IMR-90 (cell line): ENCODE data around the gene RESF1. TPM values are rescaled to one million over a fixed set of nuclear protein-coding genes. Genes with fewer than 3 reads are reported as not detected.

Experiments
- ATAC-seq: fragments of 200-7000 bp; cut with Tn5 transposase; 2 replicates; pipeline ENCODE4 v1.9.1; 2020; ENCODE audit warnings: low read depth, mild to moderate bottlenecking, moderate library complexity
- Bru-seq: library from RNA; stranded (reverse); fragments of 400-500 nt; gene quantifications from one replicate; lab custom pipeline; 2021; lab: Mats Ljungman, UMichigan
- BruChase-seq, 2 experiments: library from RNA; stranded (reverse); fragments of 400-500 nt; gene quantifications; one replicate each; lab custom pipeline; 2021; lab: Mats Ljungman, UMichigan
- BruUV-seq: library from RNA; stranded (reverse); fragments of 400-500 nt; replicated peaks from 2 replicates; lab custom pipeline; 2021; lab: Mats Ljungman, UMichigan
- CTCF ChIA-PET: fragments of 300-600 bp; formaldehyde crosslinking; extraction: SDS; loops from one replicate; lab custom pipeline; 2021; ENCODE audit warnings: antibody characterized with exemption; lab: Yijun Ruan, JAX
- POLR2A ChIA-PET: fragments of 300-600 bp; sonication (Branson Sonifier 250); formaldehyde crosslinking; loops from one replicate; lab custom pipeline; 2022; ENCODE audit warnings: antibody characterized with exemption; ENCODE audit not compliant: unreplicated experiment; lab: Charles Lee
- DNase-seq: peaks from one replicate; pipeline ENCODE4 v3.0.0; 2013
- H2AFZ ChIP-seq: replicated peaks from 2 replicates; pipeline ENCODE3; 2013; ENCODE audit warnings: low read length, mild to moderate bottlenecking; ENCODE audit not compliant: poor library complexity
- H2AK5ac ChIP-seq: 2 replicates; pipeline ENCODE4 v1.6.1; 2013; ENCODE audit warnings: low read depth, low read length, inconsistent platforms
- H2AK9ac ChIP-seq: replicated peaks from 2 replicates; pipeline ENCODE3; 2013; ENCODE audit warnings: mild to moderate bottlenecking, low read depth, low read length, moderate library complexity; ENCODE audit not compliant: poor library complexity
- H2BK120ac ChIP-seq: 2 replicates; pipeline ENCODE4 v1.6.1; 2013; ENCODE audit warnings: low read depth, low read length, inconsistent platforms
- H2BK15ac ChIP-seq: 3 replicates; pipeline ENCODE4 v1.6.1; 2013; ENCODE audit warnings: low read depth, low read length, inconsistent platforms
- H2BK20ac ChIP-seq: 2 replicates; pipeline ENCODE4 v1.6.1; 2013; ENCODE audit warnings: low read depth, mild to moderate bottlenecking, inconsistent platforms, low read length, moderate library complexity
- H2BK5ac ChIP-seq: 2 replicates; pipeline ENCODE4 v1.6.1; 2013; ENCODE audit warnings: mild to moderate bottlenecking, low read depth, low read length, inconsistent platforms; ENCODE audit not compliant: poor library complexity, severe bottlenecking
- H3K14ac ChIP-seq: replicated peaks from 2 replicates; pipeline ENCODE4 v1.6.1; 2013; ENCODE audit warnings: low read depth, low read length, inconsistent platforms
- H3K18ac ChIP-seq: 2 replicates; pipeline ENCODE4 v1.6.1; 2013; ENCODE audit warnings: low read depth, low read length, control low read depth
- H3K23ac ChIP-seq: 2 replicates; pipeline ENCODE4 v1.6.1; 2013; ENCODE audit warnings: low read depth, low read length, inconsistent platforms
- H3K27ac ChIP-seq: 2 replicates; pipeline ENCODE4 v1.5.1; 2013; ENCODE audit warnings: mild to moderate bottlenecking, control low read depth, low read length; ENCODE audit not compliant: insufficient read depth
- H3K27me3 ChIP-seq: 2 replicates; pipeline ENCODE4 v1.6.1; 2013; ENCODE audit warnings: low read length; ENCODE audit not compliant: control insufficient read depth, insufficient read depth
- H3K36me3 ChIP-seq: 2 replicates; pipeline ENCODE4 v1.6.1; 2013; ENCODE audit warnings: low read length, mixed read lengths; ENCODE audit not compliant: control insufficient read depth, insufficient read depth
- H3K4ac ChIP-seq: 2 replicates; pipeline ENCODE4 v1.6.1; 2013; ENCODE audit warnings: low read depth, low read length, inconsistent platforms
- H3K4me1 ChIP-seq: 2 replicates; pipeline ENCODE4 v1.6.1; 2013; ENCODE audit warnings: low read length, mixed read lengths; ENCODE audit not compliant: control insufficient read depth, insufficient read depth
- H3K4me2 ChIP-seq: 2 replicates; pipeline ENCODE4 v1.6.1; 2013; ENCODE audit warnings: low read depth, mild to moderate bottlenecking, control low read depth, low read length, moderate library complexity
- H3K4me3 ChIP-seq: 2 replicates; pipeline ENCODE4 v1.5.1; 2013; ENCODE audit warnings: low read depth, mild to moderate bottlenecking, control low read depth, low read length, moderate library complexity; ENCODE audit not compliant: insufficient read depth
- H3K56ac ChIP-seq: 2 replicates; pipeline ENCODE4 v1.6.1; 2013; ENCODE audit warnings: low read length, inconsistent platforms; ENCODE audit not compliant: insufficient read depth; ENCODE audit errors: extremely low read depth
- H3K79me1 ChIP-seq, 2 experiments: 2 replicates each; pipeline ENCODE4 v1.6.1; 2013; ENCODE audit warnings: low read length in 2 of 2, inconsistent platforms in 1 of 2, low read depth in 1 of 2
- H3K9ac ChIP-seq: 2 replicates; pipeline ENCODE4 v1.6.1; 2013; ENCODE audit warnings: low read depth, low read length, control low read depth
- H3K9me1 ChIP-seq: 2 replicates; pipeline ENCODE4 v1.6.1; 2013; ENCODE audit warnings: low read length, inconsistent platforms; ENCODE audit not compliant: insufficient read depth
- H3K9me3 ChIP-seq: 2 replicates; pipeline ENCODE4 v1.6.1; 2013; ENCODE audit warnings: low read length; ENCODE audit not compliant: control insufficient read depth, insufficient read depth
- H4K20me1 ChIP-seq: 2 replicates; pipeline ENCODE4 v1.6.1; 2013; ENCODE audit warnings: low read length, inconsistent platforms; ENCODE audit not compliant: insufficient read depth
- H4K5ac ChIP-seq: 2 replicates; pipeline ENCODE4 v1.6.1; 2013; ENCODE audit warnings: mild to moderate bottlenecking, low read depth, low read length, control low read depth
- H4K8ac ChIP-seq, 2 experiments: 2 replicates each; pipeline ENCODE4 v1.6.1; 2013; ENCODE audit warnings: low read depth in 2 of 2, low read length in 2 of 2, control low read depth in 1 of 2, inconsistent platforms in 1 of 2
- H4K91ac ChIP-seq: 2 replicates; pipeline ENCODE4 v1.6.1; 2013; ENCODE audit warnings: low read depth, low read length, inconsistent platforms; ENCODE audit not compliant: insufficient read depth
- CHD1 ChIP-seq: IDR thresholded peaks from 2 replicates; pipeline ENCODE4 v1.6.1; 2012; ENCODE audit warnings: low read depth, low read length, improper control_type of control experiment
- MAZ ChIP-seq: IDR thresholded peaks from 2 replicates; pipeline ENCODE4 v1.6.1; 2012; ENCODE audit warnings: low read depth, mild to moderate bottlenecking, low read length, improper control_type of control experiment, moderate library complexity, borderline replicate concordance
- POLR2A ChIP-seq: IDR thresholded peaks from 2 replicates; pipeline ENCODE4 v1.6.1; 2012; ENCODE audit warnings: mild to moderate bottlenecking, low read depth, low read length
- RAD21 ChIP-seq: IDR thresholded peaks from 2 replicates; pipeline ENCODE4 v1.6.1; 2012; ENCODE audit warnings: low read length, improper control_type of control experiment
- WGBS, 2 experiments: methylation state at CpG; one replicate each; pipeline versions ENCODE4 v1.1.5 to v1.1.7; 2013; ENCODE audit warnings: missing lambda C conversion rate in 2 of 2; ENCODE audit not compliant: insufficient read length in 1 of 2; ENCODE audit errors: extremely low coverage in 2 of 2; 5-methylcytosine and 5-hydroxymethylcytosine counted together
- dilution Hi-C: fragments of 300-500 bp; cut with HindIII; formaldehyde crosslinking; loops from one replicate; pipeline ENCODE4 v1.14.3; 2018; ENCODE audit warnings: low sequenced_read_pairs; ENCODE audit not compliant: unreplicated experiment
- in situ Hi-C: fragments of 300-500 bp; cut with MboI; formaldehyde crosslinking; loops from 3 replicates; pipeline ENCODE4 v1.14.3; 2019; ENCODE audit warnings: low sequenced_read_pairs, inconsistent platforms, mixed read lengths
- intact Hi-C: fragments of 100-400 bp; cut with micrococcal nuclease; formaldehyde crosslinking; loops from 2 replicates; pipeline ENCODE4 v1.10.0; 2022
- long read RNA-seq: library from polyadenylated mRNA; unstranded; transcript quantifications from one replicate; pipeline ENCODE4 v2.0.0, GENCODE V29; 2021; ENCODE audit not compliant: unreplicated experiment
- polyA plus RNA-seq, 3 experiments: library from polyadenylated mRNA; depleted of rRNA; stranded (reverse); fragments of >200 nt; gene quantifications; 2 replicates each; pipeline ENCODE4 v1.2.3, GENCODE V29; 2012; ENCODE audit warnings: low replicate concordance in 1 of 3
- total RNA-seq: library from RNA; depleted of rRNA; stranded (reverse); fragments of >200 nt; gene quantifications from 2 replicates; pipeline ENCODE4 v1.2.3, GENCODE V29; 2012; rRNA removed
- TF ChIP-seq, protein P1 (sequence below): conservative IDR thresholded peaks from 2 replicates; pipeline ENCODE4 v1.5.1; 2012; ENCODE audit warnings: mild to moderate bottlenecking, low read depth, low read length, improper control_type of control experiment

The RESF1 gene, protein sequence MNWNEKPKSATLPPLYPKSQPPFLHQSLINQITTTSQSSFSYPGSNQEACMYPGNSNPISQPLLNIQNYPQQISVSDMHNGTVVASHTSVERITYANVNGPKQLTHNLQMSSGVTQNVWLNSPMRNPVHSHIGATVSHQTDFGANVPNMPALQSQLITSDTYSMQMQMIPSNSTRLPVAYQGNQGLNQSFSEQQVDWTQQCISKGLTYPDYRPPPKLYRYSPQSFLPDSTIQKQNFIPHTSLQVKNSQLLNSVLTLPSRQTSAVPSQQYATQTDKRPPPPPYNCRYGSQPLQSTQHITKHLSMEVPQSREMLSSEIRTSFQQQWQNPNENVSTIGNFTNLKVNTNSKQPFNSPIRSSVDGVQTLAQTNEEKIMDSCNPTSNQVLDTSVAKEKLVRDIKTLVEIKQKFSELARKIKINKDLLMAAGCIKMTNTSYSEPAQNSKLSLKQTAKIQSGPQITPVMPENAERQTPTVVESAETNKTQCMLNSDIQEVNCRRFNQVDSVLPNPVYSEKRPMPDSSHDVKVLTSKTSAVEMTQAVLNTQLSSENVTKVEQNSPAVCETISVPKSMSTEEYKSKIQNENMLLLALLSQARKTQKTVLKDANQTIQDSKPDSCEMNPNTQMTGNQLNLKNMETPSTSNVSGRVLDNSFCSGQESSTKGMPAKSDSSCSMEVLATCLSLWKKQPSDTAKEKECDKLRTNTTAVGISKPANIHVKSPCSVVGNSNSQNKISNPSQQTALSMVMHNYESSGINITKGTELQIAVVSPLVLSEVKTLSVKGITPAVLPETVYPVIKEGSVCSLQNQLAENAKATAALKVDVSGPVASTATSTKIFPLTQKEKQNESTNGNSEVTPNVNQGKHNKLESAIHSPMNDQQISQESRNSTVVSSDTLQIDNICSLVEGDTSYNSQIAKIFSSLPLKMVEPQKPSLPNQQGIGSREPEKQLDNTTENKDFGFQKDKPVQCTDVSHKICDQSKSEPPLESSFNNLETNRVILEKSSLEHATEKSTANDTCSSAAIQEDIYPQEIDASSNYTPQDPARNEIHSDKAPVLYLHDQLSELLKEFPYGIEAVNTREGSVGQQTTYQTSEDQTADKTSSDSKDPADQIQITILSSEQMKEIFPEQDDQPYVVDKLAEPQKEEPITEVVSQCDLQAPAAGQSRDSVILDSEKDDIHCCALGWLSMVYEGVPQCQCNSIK (N-terminal part only)
- total RNA-seq: 7.3 and 10.3 TPM in 2 replicates
- polyA plus RNA-seq (2012; rRNA removed): 4.7 and 5.0 TPM in 2 replicates
- polyA plus RNA-seq (2012; cell fraction: cytosol; rRNA removed): 1.1 and 1.8 TPM in 2 replicates
- polyA plus RNA-seq (2012; cell fraction: nucleus; rRNA removed; ENCODE audit: low replicate concordance): 1.0 and 5.9 TPM in 2 replicates
- percentile 71 among the genes with signal in this experiment for Bru-seq, nascent RNA
- BruChase-seq, experiment 1, labeled RNA remaining after a 6-hour chase: percentile 73 among the genes with signal in this experiment
- BruChase-seq, experiment 2, labeled RNA remaining after a 2-hour chase: percentile 81 among the genes with signal in this experiment
- long read RNA-seq, partial matches to known transcripts: 2 of 4 reads
- long read RNA-seq, other reads (novel, unspliced or antisense): 1 of 4 reads

DNA sequence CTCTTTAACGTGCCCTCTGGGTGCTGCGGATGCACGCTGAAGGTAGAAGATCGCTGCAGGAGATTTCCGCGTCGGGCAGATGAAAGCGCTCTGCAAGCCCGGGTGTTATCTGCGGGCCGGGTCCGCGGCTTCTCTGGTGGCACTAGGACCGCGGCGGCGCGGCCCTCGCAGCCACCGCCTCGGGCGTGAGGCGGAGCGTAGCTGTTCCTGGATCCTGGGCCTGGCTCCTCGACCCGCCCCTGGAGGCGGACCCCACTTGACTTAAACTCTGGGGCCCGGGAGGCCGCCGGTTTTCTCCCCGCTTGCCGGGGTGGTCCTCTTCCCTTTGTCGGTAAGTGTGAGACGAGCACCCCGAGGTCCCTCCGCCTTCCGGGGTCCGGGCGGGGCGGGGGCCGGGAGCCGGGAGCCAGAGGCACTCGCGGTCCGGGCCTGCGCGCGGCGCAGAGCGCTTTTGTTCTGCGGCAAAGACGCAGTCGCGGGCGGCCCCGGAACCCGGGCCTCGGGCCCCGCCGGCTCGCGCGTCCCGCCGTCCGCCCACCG, at the start of gene RESF1:
TSS of gene RESF1 (plus strand) at position 255 of the 540 bp plus-strand sequence. CDS start 21,541 bp downstream, outside the sequence.
- Histone ChIP-seq H3K36me3 (0 out of 2 replicates have a peak, but pooled peaks cover 2% of the 10 kb centered on the region), H3K4me1 (peaks cover 3% of the 10 kb centered on the region), H3K4me3 (peak within 1 kb of the TSS; percentile 61), H3K79me1 (peaks cover 19 to 26% of the 10 kb centered on the region in 2 experiments), H3K4ac (peak within 1 kb of the TSS; percentile 94), H3K9me1 (no peaks in the 10 kb centered on the region), H4K8ac (peak within 1 kb of the TSS; percentile 67 to 78; a peak in 3 of 4 replicates), H3K56ac (peak within 1 kb of the TSS; percentile 75), H4K91ac (peak within 1 kb of the TSS; percentile 72), H3K27me3 (no peaks in the 10 kb centered on the region), H3K4me2 (peak within 1 kb of the TSS; percentile 99), H3K9ac (peak within 1 kb of the TSS; percentile 82), H3K27ac (peak within 1 kb of the TSS; percentile 61), H2BK5ac (peak within 1 kb of the TSS; percentile 59), H2BK120ac (peak within 1 kb of the TSS; percentile 93), H3K9me3 (no peaks in the 10 kb centered on the region), H3K14ac (peak within 1 kb of the TSS; percentile 96), H4K20me1 (no peaks in the 10 kb centered on the region), H2AK9ac (peak within 1 kb of the TSS; percentile 77), H2AK5ac (no peak within 1 kb of the TSS), H2AFZ (peak within 1 kb of the TSS; percentile 98), H2BK15ac (0 out of 3 replicates have a peak within 1 kb of the TSS, but pooled peaks have one; percentile 16), H2BK20ac (peak within 1 kb of the TSS; percentile 78; the same call in 1 of the 2 replicates), H3K23ac (peak within 1 kb of the TSS; percentile 97), H4K5ac (peak within 1 kb of the TSS; percentile 95), H3K18ac (peak within 1 kb of the TSS; percentile 44)
- DNase-seq (peak; percentile 76), ATAC-seq (peak; percentile 98)
- WGBS, 2 experiments: 0% methylated on average over 33 of the region's 67 CpGs; no CpG with 5 or more reads in 1 of the 2 experiments
- intact Hi-C loops (loop anchor here (1.0 to 5.0 kb wide), 3 partner anchors 230 to 348 kb away; partner anchors contain the start of genes AMN1 and ETFBKMT), in situ Hi-C loops (loop anchor here (25.0 kb wide), 1 partner anchor 272 kb away; no protein-coding TSS in a partner anchor), dilution Hi-C loops (no loop called here)
- BruUV-seq: no TSS peak
- TF ChIP-seq RAD21 (peak; percentile 1; the same call in 1 of the 2 replicates), CHD1 (no peak), MAZ (peak; percentile 16; the same call in 1 of the 2 replicates), POLR2A (0 out of 2 replicates have a peak, but pooled peaks have one; percentile 48)
- TF ChIP-seq, protein P1, sequence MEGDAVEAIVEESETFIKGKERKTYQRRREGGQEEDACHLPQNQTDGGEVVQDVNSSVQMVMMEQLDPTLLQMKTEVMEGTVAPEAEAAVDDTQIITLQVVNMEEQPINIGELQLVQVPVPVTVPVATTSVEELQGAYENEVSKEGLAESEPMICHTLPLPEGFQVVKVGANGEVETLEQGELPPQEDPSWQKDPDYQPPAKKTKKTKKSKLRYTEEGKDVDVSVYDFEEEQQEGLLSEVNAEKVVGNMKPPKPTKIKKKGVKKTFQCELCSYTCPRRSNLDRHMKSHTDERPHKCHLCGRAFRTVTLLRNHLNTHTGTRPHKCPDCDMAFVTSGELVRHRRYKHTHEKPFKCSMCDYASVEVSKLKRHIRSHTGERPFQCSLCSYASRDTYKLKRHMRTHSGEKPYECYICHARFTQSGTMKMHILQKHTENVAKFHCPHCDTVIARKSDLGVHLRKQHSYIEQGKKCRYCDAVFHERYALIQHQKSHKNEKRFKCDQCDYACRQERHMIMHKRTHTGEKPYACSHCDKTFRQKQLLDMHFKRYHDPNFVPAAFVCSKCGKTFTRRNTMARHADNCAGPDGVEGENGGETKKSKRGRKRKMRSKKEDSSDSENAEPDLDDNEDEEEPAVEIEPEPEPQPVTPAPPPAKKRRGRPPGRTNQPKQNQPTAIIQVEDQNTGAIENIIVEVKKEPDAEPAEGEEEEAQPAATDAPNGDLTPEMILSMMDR: 0 out of 2 replicates have a peak, but pooled peaks have one; percentile 4
- ChIA-PET POLR2A (no interaction called here), CTCF (no interaction called here)
